ENCODE results near the gene OR5B21.

Gene OR5B21

DNA sequence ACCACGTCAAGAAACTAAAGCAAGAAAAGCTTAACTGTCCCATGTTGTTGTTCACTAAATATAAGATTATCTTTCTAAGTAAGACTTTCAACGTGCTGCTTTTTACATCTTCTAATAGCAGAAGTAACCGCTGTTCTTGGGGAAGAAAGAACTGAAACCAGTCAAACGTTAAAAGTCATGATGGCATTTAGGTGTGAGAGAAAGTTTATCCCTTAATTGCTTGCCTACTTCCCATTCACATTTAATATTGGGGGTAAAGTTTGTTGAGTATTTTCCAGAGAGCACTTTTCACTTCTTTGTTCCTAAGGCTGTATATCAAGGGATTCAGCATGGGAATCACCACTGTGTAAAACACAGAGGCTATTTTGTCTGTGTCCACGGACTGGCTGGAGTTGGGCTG lies 970 bp downstream of the OR5B21 start:
- no peak for DNase-seq

DNA sequence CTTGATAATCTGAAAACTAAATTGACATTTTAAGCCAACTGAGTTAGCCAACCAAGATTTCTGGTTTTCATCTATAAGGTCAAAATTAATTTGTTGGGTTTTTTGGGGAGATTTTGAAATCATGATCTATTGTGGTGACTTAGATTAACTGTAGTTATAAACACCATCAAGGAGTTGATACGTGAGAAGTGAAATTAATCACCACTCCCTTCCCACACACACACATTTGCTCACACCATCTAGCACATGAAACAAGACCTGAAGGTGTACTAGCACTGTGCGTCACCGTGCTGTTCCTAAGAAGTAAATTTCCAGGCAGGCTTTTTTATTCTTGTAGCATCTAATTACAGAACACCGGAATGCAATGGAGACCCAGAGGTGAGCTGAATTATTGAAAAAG lies 2.1 kb downstream of the OR5B21 start:
- TF ChIP-seq GATA1 (IDR thresholded peaks at IDR 0.05; ENCODE audit: low read depth, low read length) (no peak), POLR2A (IDR thresholded peaks at IDR 0.05; ENCODE audit: low read length) (no peak)
- no peak for DNase-seq

More for the DNA sequence above, 970 bp downstream of the OR5B21 start:
- TF ChIP-seq POLR2A (IDR thresholded peaks at IDR 0.05; ENCODE audit: low read length) (no peak), GATA1 (IDR thresholded peaks at IDR 0.05; ENCODE audit: low read depth, low read length) (no peak)

- no peak for DNase-seq
- no peak for TF ChIP-seq POLR2A (IDR thresholded peaks at IDR 0.05; ENCODE audit: low read length)
- TF ChIP-seq GATA1 (IDR thresholded peaks at IDR 0.05; ENCODE audit: low read depth, low read length) = no peak
Observed at GRCh38 chr11:58504232-58504631, 3.7 kb downstream of the OR5B21 start.

- no peak for TF ChIP-seq POLR2A (IDR thresholded peaks at IDR 0.05; ENCODE audit: low read length)
- TF ChIP-seq GATA1 (IDR thresholded peaks at IDR 0.05; ENCODE audit: low read depth, low read length) = no peak
- no peak for DNase-seq
Observed at GRCh38 chr11:58503361-58503856, 4.5 kb downstream of the OR5B21 start.

GRCh38 chr11:58502004-58502403 lies 5.9 kb downstream of the OR5B21 start:
- DNase-seq = no peak
- TF ChIP-seq GATA1 (IDR thresholded peaks at IDR 0.05; ENCODE audit: low read depth, low read length) (no peak), POLR2A (IDR thresholded peaks at IDR 0.05; ENCODE audit: low read length) (no peak)

DNA sequence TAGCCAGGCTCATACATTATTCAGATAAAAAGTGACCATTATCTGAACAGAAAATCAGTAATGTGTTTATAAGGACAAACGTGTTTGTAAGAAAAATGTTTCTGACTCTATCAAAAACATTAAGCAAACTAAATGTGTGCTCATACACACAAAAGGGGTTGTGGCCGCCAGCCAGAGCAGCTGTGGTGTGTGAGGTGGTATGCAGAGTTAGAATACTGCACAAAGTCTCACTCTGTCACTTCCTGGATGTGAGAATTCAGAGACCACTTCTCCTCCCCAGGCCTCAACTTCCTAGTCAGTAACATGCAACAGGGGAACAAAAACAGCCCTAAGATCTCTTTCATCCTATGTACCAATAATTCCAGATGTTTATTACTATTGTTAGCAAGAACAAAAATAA lies 9.4 kb downstream of the OR5B21 start:
- no peak for DNase-seq
- no peak for TF ChIP-seq GATA1 (IDR thresholded peaks at IDR 0.05; ENCODE audit: low read depth, low read length)
- no peak for TF ChIP-seq POLR2A (IDR thresholded peaks at IDR 0.05; ENCODE audit: low read length)

GRCh38 chr11:58497951-58498350 lies 10.0 kb downstream of the OR5B21 start:
- DNase-seq = no peak
- TF ChIP-seq GATA1 (IDR thresholded peaks at IDR 0.05; ENCODE audit: low read depth, low read length) (no peak), POLR2A (IDR thresholded peaks at IDR 0.05; ENCODE audit: low read length) (no peak)

DNA sequence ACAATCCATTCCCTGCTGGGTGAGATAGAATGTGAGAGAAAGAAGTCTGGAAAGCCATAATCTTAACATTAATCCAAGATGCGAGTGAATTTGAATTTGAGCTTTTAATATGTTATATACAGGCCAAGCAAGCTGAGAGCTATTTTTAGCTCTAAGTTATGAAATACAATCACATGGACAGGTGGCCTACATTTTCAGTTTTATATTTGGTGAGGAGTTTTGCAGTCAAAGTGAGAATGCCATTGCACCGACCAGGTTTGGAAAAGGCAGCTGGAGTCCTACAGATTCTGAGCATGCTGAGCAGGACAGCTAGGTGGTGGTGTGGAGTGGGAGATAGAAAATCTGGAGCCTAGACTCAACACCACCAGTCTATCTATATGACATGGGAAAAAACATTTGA lies 12.0 kb downstream of the OR5B21 start:
- no peak for TF ChIP-seq POLR2A (IDR thresholded peaks at IDR 0.05; ENCODE audit: low read length)
- TF ChIP-seq GATA1 (IDR thresholded peaks at IDR 0.05; ENCODE audit: low read depth, low read length) = no peak
- DNase-seq = no peak

DNA sequence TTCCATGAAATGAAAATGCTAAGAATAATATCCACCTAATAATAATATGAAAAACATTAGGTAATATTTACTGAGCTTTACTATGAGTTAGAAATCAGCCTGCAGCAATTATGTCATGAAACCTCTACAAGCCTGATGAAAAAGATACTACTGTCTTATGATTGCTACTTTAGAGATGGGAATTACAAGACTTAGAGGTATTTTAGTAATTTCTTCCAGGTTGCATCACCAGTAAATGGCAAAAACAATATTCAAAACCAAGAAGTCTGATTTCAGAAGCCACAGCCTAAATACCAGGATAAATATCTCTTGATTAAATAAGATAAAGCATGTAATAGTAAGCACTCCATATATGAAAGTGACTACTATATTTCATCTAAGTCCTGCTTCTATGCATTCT lies 13.8 kb downstream of the OR5B21 start:
- TF ChIP-seq GATA1 (IDR thresholded peaks at IDR 0.05; ENCODE audit: low read depth, low read length) (no peak), POLR2A (IDR thresholded peaks at IDR 0.05; ENCODE audit: low read length) (no peak)
- no peak for DNase-seq

DNA sequence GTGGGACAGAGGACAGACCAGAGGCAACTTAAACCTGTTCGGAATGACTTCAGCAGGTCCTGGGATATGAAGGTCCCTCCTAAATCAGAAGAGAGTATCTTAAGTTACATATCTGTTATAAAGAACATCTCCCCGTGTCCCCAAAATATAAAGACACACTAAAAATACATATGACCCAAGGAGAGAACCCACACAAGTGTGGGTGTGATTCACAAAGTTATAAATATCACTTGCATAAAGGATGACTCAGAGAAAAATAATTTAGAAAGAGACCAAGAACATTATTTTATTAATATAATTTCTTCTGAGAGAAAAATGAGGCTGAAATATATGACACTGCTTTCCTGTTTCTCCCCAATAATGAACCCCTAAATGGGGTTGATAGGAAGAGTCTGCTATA lies 14.2 kb downstream of the OR5B21 start:
- no peak for TF ChIP-seq GATA1 (IDR thresholded peaks at IDR 0.05; ENCODE audit: low read depth, low read length)
- TF ChIP-seq POLR2A (IDR thresholded peaks at IDR 0.05; ENCODE audit: low read length) = no peak
- DNase-seq = no peak

GRCh38 chr11:58490827-58491226 lies 17.1 kb downstream of the OR5B21 start:
- DNase-seq = no peak
- TF ChIP-seq POLR2A (IDR thresholded peaks at IDR 0.05; ENCODE audit: low read length) = no peak
- TF ChIP-seq GATA1 (IDR thresholded peaks at IDR 0.05; ENCODE audit: low read depth, low read length) = no peak

DNA sequence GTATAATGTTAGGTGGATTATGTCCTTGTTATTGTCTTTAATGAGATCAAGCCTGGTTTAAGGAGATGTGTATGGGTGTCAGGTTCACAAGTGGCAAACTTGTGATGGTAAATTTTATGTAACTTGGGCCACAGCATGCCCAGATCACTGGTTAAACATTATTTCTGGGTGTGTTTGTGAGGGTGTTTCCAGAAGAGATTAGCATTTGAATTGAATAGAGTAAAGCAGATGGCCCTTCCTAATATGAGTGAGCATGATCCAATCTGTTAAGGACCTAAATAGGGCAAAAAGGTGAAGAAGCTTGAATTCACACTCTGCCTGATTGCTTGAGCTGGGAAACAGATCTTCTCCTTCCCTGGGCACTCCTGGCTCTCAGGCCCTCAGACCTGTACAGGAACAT lies 20.7 kb downstream of the OR5B21 start:
- no peak for TF ChIP-seq GATA1 (IDR thresholded peaks at IDR 0.05; ENCODE audit: low read depth, low read length)
- TF ChIP-seq POLR2A (IDR thresholded peaks at IDR 0.05; ENCODE audit: low read length) = no peak
- DNase-seq = no peak

DNA sequence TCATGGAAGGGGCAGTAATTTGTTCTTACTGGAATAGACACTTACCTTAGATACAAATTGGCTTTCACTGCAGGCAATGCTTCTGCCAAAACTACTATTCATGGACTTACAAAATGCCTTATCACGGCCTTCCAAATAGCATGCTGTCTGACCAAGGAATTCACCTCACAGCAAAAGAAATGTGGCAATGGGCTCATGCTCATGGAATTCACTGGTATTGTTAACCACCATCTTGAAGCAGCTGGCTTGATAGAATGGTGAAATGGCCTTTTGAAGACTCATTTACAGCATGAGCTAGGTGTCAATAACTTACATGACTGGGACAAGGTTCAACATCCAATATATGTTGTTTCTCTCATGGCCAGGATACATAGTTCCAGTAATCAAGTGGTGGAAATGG lies 21.9 kb downstream of the OR5B21 start:
- no peak for DNase-seq
- TF ChIP-seq GATA1 (IDR thresholded peaks at IDR 0.05; ENCODE audit: low read depth, low read length) = no peak
- TF ChIP-seq POLR2A (IDR thresholded peaks at IDR 0.05; ENCODE audit: low read length) = no peak

DNA sequence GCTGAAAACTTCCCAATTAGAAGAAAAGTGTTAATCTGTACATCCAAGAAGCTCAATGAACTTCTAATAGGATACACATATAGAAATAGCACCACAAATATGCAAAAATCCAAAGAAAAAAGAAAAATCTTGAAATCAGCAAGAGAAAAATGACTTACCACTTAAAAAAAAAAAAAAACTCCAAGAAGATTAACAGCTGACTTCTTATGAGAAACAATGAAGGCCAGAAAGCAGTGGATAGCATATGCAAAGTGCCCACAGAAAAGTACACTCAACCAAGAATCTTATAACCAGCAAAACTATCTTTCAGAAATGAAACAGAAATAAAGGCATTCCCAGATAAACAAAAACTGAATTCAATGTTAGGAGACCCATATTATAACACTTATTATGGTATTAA lies 36.0 kb downstream of the OR5B21 start:
- TF ChIP-seq POLR2A (IDR thresholded peaks at IDR 0.05; ENCODE audit: low read length) (no peak), GATA1 (IDR thresholded peaks at IDR 0.05; ENCODE audit: low read depth, low read length) (no peak)
- DNase-seq = peak in 1 of 2 experiments; percentile 3

GRCh38 chr11:58466293-58466692 lies 41.6 kb downstream of the OR5B21 start:
- TF ChIP-seq POLR2A (IDR thresholded peaks at IDR 0.05; ENCODE audit: low read length) (no peak), GATA1 (IDR thresholded peaks at IDR 0.05; ENCODE audit: low read depth, low read length) (no peak)
- DNase-seq = no peak

DNA sequence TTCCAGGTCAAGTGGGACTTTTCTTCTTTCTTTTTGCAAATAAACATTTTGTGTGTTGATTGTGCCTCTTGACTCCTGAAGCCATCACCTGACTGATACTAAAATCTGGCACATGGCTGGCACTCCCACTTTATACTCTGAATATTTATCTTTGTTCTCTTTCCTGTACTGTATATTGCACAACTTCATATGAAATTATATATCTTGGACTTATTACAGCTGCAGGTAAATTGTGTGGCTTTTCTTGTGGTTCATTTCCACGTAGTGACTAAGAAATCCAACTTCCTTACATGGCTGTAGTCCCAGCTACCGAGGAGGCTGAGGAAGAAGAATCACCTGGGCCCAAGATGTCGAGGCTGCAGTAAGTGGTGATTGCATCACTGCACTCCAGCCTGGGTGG lies 42.2 kb downstream of the OR5B21 start:
- DNase-seq = no peak
- TF ChIP-seq GATA1 (IDR thresholded peaks at IDR 0.05; ENCODE audit: low read depth, low read length) = no peak
- TF ChIP-seq POLR2A (IDR thresholded peaks at IDR 0.05; ENCODE audit: low read length) = no peak

Measured in erythroblast (primary cell).